DMS53 treated with DMSO at 0.1 percent for 48 hours (cell line): ENCODE results near the gene UFD1.
"Not testable (repeated sequence)": the region's sequence is repeated elsewhere in the genome, so short reads cannot be mapped to it uniquely, and the experiment has no call there.

Experiments
- DNase-seq: peaks from one replicate; lab custom pipeline; 2025; ENCODE audit not compliant: unreplicated experiment; lab: John Stamatoyannopoulos, UW

UFD1 gene

DNA sequence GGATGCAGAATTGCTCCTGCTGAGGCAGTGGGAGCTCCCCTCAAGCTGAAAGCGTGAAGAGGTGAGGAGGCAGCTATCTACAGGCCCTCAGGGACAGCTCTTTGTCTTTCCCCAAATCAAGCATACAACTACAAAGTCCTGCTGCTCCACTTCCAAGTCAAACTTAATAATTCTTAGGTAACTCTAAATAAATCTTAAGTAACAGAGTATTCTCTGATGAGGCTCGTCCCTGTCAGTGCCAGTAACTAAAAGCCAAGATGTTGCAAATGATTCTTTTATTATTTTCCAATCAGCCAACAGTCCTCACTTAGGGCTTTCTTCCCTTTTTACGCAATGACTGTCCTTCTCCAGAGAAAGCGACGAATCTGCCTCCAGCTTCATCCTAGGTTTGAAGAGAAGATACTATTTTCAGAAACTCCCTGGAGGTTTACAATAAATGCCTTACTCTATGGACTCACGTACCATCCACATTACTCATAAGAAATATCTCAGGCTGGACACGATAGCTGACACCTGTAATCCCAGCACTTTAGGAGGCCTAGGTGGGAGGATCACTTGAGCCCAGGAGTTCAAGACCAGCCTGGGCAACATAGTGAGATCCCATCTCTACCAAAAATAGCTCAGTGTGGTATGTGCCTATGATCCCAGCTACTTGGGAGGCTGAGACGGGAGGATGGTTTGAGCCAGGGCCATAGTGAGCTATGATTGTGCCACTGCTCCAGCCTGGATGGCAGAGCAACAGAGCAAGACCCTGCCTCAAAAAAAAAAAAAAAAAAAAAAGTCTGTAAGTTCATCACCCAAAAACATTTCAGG, 28.4 kb downstream of the UFD1 start:
- DNase-seq, result no peak

DNA sequence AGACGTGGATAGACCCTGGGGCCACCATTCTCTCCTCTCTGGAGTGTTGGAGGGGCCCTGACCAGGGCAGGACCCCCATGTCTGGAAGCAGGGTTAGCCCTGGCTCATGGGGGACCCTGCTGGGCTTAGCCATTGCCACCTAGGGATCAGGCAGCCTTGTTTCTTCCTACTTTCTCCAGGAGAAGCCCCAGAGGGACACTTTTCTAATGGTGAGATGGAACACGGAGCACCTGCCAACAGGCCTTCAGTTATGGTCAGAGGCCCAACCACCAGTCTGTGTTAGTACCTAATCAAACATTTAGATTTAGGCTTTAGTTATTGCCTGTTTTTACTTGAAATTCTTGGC, 29.6 kb downstream of the UFD1 start:
- no peak for DNase-seq

DNA sequence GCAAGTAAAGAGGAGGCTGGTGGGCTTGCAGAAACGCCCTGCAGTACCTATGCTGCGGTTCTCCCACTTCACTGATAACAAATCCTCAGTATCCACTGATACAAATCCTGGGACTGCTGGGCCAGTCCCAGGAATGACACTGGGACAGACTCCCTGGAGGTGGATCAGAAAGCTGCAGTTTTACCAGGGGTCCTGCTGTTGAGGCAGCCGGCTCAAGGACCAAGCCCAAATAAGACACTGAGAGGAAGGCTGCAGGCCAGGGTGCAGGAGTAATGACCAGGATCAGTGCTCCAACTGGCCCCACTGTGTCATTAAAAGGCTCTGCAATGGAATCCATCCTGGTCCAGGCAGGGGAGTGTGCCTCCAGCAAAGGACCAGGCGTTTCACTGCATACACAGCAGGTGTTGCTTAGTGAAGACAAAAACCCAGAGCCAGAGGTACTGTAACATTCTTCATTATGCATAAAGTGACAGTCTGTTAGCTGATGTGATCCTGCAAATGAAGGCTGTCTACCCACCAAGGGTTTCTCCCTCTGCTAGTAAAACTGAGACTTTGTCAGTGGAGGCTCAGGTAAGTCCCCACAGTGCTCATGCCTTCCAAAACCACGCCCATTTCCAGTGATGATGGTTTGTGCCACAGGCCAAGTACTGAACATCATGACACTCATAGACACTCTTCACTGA, 30.1 kb downstream of the UFD1 start:
- DNase-seq, result no peak

DNA sequence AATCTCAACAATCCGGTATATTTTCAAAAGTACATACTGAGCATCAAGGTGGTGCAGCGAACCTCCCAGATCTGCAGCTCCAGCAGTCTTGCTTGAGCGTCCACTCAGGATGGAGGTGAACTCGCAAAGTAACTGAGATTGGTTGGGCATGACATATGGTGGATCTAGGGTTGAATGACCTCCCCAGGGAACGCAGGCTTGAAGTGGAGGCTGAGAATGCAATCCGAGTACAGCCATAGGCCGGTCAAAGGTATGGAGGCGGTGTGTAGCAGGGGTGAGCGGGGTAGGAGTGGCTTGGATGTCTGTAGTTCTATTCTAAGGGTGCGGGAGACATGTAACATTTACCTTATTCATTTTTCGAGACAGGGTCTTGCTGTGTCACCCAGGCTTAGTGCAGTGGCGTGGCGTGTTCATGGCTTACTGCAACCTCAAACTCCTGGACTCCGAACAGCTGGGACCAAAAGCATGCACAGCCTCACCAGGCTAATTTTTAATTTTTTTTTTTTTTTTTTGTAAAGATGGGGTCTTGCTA, 30.9 kb downstream of the UFD1 start:
- peak; percentile 26 for DNase-seq

DNA sequence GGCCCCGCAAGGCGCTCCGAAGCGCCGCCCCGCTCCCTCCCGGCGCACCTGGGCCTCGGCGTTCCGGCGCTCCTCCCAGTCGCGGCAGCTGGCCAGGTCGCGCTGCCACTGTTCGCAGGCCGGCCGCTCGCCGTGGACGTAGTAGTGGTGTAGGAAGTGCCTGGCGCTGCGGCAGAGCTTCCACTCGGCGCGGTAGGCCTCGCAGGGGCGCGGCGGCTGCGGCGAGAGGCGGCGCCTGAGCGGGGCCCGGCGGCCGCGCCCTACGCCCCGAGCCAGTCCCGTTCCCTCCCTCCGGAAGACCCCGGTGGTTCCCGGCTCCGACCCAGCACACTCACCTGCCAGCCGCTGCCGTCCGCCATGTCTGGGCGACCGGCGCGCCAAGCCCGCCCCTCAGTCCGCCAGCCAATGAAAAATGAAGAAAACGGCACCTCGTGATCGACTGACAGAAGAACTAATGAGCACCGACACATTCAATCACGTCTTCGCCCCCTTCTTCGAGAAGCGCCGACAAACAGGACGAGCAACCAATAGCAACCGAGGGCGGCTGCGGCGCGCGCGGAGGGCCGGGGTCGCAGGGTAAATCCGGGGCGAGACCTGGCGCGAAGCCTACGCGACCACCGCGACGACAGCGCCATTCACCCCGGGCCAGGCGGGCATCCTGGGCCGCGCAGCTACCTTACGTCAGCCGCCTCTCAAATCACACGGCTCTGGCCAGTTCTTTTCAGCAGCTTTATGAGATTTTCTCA, 31.5 kb downstream of the UFD1 start, which contains the start of gene C22orf39:
Gene C22orf39 (minus strand): TSS at position 382 of the 746 bp plus-strand sequence. CDS start 23 bp downstream, at position 359.
- DNase-seq, result peak; percentile 47

DNA sequence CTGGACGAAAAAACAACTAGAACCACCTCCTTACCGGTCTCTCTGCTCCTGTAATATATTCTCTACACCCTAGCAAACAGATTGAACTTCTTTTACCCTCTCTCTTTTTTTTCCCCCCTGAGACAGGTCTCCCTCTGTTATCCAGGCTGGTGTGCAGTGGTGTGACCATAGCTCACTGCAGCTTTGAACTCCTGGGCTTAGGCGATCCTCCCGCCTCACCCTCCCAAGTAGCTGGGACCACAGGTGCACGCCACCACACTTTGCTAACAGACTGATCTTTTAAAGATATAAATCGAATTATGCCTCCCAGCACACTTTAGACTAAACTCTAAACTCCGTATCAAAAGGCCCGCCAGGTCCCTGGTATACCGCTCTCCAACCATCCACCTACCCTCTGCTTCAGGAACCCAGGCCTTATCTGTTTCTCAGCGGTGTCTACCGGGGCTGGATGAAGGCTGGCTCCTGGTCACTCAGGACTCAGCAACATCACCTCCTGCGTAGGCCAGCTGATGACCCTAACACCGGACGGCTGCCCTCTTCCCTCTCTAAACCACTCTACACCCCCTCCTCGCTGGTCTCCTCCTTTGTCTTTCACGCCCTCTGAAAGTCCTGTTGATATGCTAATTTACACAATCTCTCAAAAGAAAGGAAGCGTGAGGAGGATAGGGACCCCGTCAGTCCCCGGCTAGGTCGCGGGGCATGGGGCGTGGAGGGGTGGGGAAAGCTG, 32.2 kb downstream of the UFD1 start:
- DNase-seq, result no peak

DNA sequence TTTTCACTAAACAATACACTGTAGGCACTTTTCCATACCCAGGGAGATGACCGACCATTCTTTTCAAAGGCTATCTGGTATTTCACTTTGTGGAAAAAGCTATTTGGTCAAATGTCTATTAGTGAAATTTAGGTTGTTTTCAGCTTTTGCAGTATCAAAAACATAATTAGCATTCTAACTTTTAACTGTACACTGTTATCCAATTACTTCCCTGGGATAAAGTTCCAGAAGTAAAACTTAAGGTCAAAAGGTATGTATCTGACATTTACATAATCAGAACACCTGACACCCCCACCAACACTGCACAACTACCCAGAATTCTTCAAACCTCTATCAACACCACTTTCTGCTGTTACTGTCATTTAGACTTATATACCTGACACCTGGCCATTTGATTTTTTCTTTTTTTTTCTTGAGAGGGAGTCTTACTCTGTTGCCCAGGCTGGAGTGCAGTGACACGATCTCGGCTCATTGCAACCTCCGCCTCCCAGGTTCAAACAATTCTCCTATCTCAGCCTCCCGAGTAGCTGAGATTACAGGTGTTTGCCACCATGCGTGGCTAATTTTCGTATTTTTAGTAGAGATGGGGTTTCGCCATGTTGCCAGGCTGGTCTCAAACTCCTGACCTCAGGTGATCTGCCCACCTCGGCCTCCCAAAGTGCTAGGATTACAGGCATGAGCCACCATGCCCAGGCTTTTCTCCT, 33.6 kb downstream of the UFD1 start:
- not testable (repeated sequence) for DNase-seq

DNA sequence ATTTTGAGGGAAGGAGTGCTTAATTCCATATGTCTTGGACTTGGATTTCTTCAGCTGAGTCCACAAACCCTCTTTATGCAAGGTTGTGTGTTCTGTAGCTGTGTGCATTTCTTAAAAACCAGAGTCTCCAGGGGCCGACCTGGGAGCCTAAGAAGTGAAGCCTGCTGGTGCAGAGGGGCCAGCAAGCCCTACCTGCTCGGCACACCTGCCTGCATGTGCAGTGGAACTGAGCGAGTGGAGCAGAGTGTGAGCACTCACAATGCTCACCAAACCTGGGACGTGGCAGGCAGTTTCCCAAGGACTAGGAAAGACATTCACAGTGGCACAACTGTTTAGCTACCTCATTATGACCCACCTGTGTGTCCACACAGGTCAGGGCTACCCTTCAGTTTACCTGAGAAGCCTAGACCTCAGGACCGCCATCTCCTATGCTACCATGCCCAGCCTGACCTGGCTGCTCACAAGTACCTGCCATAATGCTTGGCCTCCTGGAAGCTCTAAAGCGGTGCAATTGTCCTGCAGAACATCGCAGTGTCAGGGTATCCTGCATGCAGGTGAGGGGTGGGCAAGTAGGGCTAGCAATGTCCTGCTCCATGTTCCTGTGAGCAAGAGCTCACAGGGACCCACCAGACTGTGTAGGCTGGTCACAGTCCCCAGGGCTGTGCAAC, 35.3 kb downstream of the UFD1 start:
- DNase-seq, result no peak

DNA sequence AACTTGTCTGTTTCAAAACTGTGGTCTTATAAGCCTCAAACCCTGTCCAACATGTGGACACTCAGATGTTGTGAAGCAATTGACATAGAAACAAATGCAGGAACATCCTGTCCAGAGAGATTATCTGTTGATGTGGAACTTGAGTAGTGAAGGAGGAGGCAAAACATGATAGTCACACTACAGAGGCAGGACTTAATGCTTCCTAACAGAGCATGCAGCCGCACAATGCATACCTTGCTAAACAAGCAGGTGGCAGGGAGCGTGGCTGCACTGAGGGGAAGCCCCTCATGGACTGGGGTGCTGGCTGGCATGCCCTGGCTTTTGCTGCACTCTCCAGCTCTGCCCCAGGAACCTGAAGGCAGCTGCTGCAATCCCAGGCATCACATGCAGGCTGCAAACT, 36.8 kb downstream of the UFD1 start:
- DNase-seq, result no peak

DNA sequence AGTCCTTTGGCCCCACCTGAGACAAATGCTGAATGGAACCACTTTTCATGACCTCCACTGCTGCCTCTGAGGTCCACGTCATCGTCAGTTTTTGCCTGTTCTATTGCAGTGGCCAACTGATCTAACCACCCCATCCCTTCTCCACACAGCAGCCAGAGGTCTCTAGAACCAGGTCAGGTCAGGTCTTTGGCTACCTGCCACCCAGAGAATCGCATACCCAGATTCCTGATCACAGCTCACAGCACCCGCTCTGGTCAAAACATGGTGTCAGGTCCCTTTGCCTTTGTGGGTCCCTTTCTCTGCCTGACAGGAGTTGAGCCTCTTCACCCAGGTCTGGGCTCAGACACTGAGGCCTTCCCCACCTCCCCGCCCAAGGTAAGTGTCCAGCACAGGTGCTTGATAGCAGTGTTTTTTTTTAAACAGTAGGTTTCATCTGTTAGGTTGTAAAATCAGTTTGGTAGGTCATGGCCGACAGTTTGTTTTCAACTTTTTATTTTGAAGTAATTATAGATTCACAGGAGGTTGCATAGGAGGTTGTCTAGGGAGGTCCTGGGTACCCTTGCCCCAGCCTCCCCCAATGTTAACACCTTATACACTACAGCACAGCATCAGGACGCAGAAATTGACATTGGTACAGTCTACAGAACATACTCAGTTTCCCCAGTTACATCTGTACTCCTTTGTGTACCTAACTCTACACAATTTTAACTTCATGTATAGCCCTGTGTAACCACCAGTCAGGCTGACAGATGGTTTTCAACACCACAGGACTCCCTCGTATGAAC, 38.4 kb downstream of the UFD1 start:
- DNase-seq, result no peak

DNA sequence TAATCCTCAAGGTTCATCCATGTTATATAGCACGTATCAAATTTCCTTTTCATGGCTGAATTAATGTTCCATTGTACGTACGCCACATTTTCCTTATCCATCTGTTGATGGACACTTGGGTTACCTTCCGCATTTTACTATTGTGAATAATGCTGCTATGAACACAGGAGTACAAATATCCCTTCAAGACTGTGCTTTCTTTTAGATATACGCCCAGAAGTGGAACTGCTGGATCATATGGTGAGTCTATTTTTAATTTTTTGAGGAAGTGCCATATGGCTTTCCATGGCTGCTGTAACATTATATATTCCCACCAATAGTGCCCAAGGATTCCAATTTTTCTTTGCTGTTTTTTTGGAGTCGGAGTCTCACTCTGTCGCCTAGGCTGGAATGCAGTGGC, 40.7 kb downstream of the UFD1 start:
- DNase-seq, result no peak

DNA sequence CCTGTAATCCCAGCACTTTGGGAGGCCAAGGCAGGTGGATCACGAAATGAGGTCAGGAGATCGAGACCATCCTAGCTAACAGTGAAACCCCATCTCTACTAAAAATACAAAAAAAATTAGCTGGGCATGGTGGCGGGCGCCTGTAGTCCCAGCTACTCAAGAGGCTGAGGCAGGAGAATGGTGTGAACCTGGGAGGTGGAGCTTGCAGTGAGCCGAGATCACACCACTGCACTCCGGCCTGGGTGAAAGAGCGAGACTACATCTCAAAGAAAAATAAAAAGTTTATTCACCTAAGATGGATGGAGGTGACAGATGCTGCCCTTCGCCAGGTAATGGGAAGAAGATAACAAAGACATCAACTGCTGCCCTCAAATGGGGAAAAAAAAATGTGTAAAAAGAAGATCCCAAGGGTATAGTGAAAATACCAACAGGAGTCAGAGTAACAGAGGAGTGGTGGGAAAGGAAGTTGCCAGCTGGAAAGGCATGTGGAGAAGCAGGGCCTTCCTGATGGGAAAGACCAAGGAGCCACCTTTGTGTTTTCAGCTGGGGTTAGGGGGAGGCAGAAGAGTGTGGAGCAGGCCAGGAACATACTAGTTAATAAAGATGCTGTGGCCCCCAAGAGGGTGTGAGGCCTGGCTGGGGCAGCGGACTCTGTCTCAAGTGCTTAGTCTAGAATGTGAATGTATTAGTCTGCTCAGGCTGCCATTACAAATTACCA, 42.4 kb downstream of the UFD1 start:
- DNase-seq, result not testable (repeated sequence)

DNA sequence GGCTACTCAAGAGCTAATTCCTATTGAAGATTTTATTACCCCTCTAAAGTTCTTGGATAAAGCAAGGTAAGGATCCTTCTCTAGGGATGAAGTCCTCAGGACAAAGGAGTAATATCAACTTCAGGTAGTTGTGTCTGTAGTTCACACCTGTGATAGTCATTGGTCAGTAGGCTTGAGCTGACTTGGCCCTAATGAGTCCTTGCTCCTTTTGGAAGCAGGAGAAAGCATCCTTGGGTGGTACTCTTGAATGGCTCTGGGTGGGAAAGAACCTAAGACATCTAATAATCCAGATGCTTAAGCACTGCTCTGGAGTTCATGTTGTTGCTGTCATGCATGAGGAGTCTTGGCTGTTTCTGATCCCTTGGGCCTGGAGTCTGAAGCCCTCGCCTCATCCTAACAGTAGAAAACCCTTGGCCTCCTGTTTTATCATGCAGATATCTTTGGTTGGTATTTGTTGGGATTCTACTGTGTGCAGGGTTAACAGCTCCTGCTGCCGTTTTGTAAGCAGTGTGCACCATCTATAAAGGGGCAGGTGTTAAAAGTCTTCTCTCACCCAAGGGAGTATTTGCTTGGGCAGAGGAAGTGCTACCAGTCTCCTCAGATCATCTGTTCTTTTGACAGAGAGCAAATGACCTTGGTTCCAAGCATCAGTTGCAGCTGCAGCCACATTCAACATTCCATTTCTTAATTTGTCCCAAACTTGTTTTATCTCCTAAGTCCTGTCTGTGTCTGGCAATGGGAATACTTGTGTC, 44.0 kb downstream of the UFD1 start:
- no peak for DNase-seq

DNA sequence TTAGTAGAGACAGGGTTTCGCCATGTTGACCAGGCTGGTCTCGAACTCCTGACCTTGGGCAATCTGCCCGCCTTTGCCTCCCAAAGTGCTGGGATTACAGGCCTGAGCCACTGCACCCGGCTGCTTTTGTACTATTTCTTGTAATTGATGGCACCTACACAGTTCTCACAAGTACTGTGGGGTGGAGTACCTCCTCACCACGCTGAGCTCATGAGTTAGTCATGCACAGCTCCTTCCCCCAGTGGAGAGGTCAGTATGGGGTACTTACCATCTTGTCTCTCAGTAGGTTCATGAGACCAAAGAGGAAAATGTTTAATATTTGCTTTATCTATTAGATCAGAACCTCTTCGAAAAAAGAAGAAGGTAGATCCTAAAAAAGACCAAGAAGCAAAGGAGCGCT, 44.6 kb downstream of the UFD1 start:
- DNase-seq, result no peak

DNA sequence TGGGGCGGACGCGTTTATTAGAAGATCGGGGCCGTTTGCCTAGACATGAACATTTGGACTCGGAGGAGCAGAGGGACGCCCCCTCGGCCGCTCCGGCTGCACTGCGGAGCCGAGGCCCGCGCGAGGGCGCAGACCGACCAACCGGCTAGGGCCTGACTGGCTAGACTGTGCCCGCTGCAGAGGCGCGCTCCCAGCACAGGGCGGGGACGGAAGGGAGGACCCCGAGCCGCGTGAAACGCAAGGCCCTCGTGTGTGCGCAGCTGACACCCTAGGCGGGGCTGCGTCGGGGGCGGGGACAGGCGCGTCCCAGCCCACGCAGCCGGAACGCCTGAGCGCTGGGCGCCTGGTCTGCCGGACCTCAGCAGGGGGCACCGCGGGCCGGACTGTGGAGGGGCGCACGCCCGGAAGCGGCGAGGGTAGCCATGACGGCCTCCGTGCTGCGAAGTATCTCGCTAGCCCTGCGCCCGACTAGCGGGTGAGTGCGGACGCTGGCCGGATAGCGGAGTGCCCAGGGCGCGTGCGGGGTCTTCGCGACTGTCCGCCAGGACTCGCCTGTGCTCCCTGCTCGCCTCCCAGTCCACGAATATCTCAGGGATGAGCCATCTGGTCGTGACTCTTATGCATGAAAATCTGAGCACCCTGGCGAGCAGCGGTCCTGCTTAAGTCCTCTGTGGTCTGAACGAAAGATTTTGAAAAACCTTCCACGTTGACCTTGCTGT, 46.7 kb downstream of the UFD1 start, which contains the start of gene MRPL40:
Gene MRPL40 (plus strand): TSS at position 413 of the 719 bp plus-strand sequence. CDS start 10 bp downstream, at position 423.
- DNase-seq, result peak; percentile 52

DNA sequence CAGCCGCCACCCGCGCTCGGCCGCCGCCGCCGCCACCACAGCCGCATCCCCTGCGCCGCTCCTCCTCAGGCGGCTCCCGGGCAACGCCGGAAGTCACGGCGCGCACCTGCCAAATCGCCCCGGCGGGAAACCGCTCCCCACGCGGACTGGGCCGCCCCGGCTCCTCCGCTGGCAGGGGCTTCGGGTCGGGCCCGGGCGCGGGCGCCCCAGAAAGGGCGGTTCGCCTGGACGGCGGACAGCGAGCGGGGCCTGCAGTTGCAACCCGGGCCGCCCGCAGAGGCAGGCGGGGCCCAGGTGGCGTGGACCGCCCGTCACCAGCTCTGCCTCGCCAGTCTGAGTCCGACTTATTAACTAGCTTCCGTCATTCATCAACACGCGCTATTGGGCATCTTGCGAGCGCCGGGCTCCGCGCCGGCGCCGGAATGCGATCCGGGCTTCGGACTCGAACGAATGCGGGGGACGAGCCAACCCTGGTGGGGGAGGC, 47.3 kb downstream of the UFD1 start, which contains the start of gene HIRA:
Gene HIRA (minus strand): TSS at position 85 of the 484 bp plus-strand sequence. CDS start 257 bp downstream, outside the sequence.
- DNase-seq, result no peak
